HG03280 (cell line): ENCODE data around the gene EFCAB13.
"Not testable (repeated sequence)": the region's sequence is repeated elsewhere in the genome, so short reads cannot be mapped to it uniquely, and the experiment has no call there.

Experiments
- ATAC-seq: cut with Tn5 transposase; IDR thresholded peaks from one replicate; pipeline ENCODE4 v1.9.1; 2021; ENCODE audit warnings: mild to moderate bottlenecking, moderate library complexity; ENCODE audit not compliant: unreplicated experiment

EFCAB13 gene

GRCh38 chr17:47324224-47325020 lies 667 bp downstream of the EFCAB13 start:
- peak; percentile 34 for ATAC-seq

GRCh38 chr17:47325176-47325575 lies 1.4 kb downstream of the EFCAB13 start:
- no peak for ATAC-seq

GRCh38 chr17:47330548-47330947 lies 6.8 kb downstream of the EFCAB13 start:
- no peak for ATAC-seq

GRCh38 chr17:47332287-47332686 lies 8.5 kb downstream of the EFCAB13 start:
- ATAC-seq = no peak

- no peak for ATAC-seq
Measured at GRCh38 chr17:47335101-47335936, 11.6 kb downstream of the EFCAB13 start.

GRCh38 chr17:47338026-47338425 lies 14.3 kb downstream of the EFCAB13 start:
- ATAC-seq = no peak

GRCh38 chr17:47352848-47353247 lies 29.1 kb downstream of the EFCAB13 start:
- no peak for ATAC-seq

GRCh38 chr17:47358652-47359051 lies 34.9 kb downstream of the EFCAB13 start:
- ATAC-seq = no peak

- no peak for ATAC-seq
Measured at GRCh38 chr17:47363171-47363570, 39.4 kb downstream of the EFCAB13 start.

- no peak for ATAC-seq
Measured at GRCh38 chr17:47367257-47367656, 43.5 kb downstream of the EFCAB13 start.

GRCh38 chr17:47368262-47368661 lies 44.5 kb downstream of the EFCAB13 start:
- ATAC-seq = no peak

GRCh38 chr17:47370899-47371298 lies 47.1 kb downstream of the EFCAB13 start:
- ATAC-seq = not testable (repeated sequence)

GRCh38 chr17:47373002-47373401 lies 49.2 kb downstream of the EFCAB13 start:
- no peak for ATAC-seq

- no peak for ATAC-seq
Measured at GRCh38 chr17:47376247-47376646, 52.5 kb downstream of the EFCAB13 start.

GRCh38 chr17:47388825-47389224 lies 65.1 kb downstream of the EFCAB13 start:
- no peak for ATAC-seq

- not testable (repeated sequence) for ATAC-seq
Measured at GRCh38 chr17:47397532-47398128, 73.9 kb downstream of the EFCAB13 start.

- ATAC-seq = no peak
Measured at GRCh38 chr17:47400333-47400732, 76.6 kb downstream of the EFCAB13 start.

- ATAC-seq = no peak
Measured at GRCh38 chr17:47401100-47401499, 77.3 kb downstream of the EFCAB13 start.

GRCh38 chr17:47404006-47404405 lies 80.3 kb downstream of the EFCAB13 start:
- no peak for ATAC-seq

GRCh38 chr17:47404875-47405274 lies 81.1 kb downstream of the EFCAB13 start:
- ATAC-seq = no peak

- no peak for ATAC-seq
Measured at GRCh38 chr17:47413872-47414271, 90.1 kb downstream of the EFCAB13 start.

- no peak for ATAC-seq
Measured at GRCh38 chr17:47414612-47415011, 90.9 kb downstream of the EFCAB13 start.
